H9 (cell line): ENCODE data around the gene SETD6. TPM values are rescaled to one million over a fixed set of nuclear protein-coding genes. Genes with fewer than 3 reads are reported as not detected.

ENCODE experiments used
- total RNA-seq: library from RNA; stranded (reverse); gene quantifications from 2 replicates; pipeline ENCODE4 v1.2.1, GENCODE V29; 2021

SETD6 gene
- total RNA-seq, 1 experiment from 2014 or later: 55.6 TPM

Other genes with a start within 250 kb of the SETD6 start
- not detected in 2 replicates for gene PRSS54, start 220.5 kb upstream of the SETD6 start, total RNA-seq
- 16.4 and 17.2 TPM in 2 replicates for gene GINS3, start 123.0 kb upstream of the SETD6 start, total RNA-seq
- 17.0 and 18.6 TPM in 2 replicates for gene NDRG4, start 15.4 kb upstream of the SETD6 start, total RNA-seq
- 314 and 328 TPM in 2 replicates for gene CNOT1, start 114.3 kb downstream of the SETD6 start, total RNA-seq
- 25.0 and 26.6 TPM in 2 replicates for gene SLC38A7, start 169.3 kb downstream of the SETD6 start, total RNA-seq
- gene GOT2, start 218.8 kb downstream of the SETD6 start, total RNA-seq: 144 and 148 TPM in 2 replicates